Keratinocyte (primary cell): ENCODE results near the gene HHIPL1. TPM values are rescaled to one million over a fixed set of nuclear protein-coding genes. Genes with fewer than 3 reads are reported as not detected.

Source experiments
- DNase-seq: peaks from one replicate; pipeline ENCODE4 v3.0.0-alpha.2; 2011; ENCODE audit warnings: low read depth, missing footprints, low spot score
- FAIRE-seq: peaks from 2 replicates; lab custom pipeline; 2011; peaks lifted over from hg19 to GRCh38; lab: Jason Lieb, UNC
- H2AFZ ChIP-seq: 2 replicates; pipeline ENCODE4 v1.6.0; 2012; ENCODE audit warnings: low read length, control low read depth, inconsistent platforms; ENCODE audit not compliant: control insufficient read depth
- H3K27ac ChIP-seq: 2 replicates; pipeline ENCODE4 v1.5.1; 2011; ENCODE audit warnings: low read length; ENCODE audit not compliant: control insufficient read depth, insufficient read depth
- H3K27me3 ChIP-seq: 3 replicates; pipeline ENCODE4 v1.6.0; 2011; ENCODE audit warnings: low read length; ENCODE audit not compliant: control insufficient read depth, insufficient read depth; ENCODE audit errors: extremely low read depth
- H3K36me3 ChIP-seq, 2 experiments: 2 replicates in 1 of 2; 3 replicates in 1 of 2; pipeline ENCODE4 v1.5.1; 2011; ENCODE audit warnings: low read length in 2 of 2, mild to moderate bottlenecking in 1 of 2; ENCODE audit not compliant: control insufficient read depth in 2 of 2, insufficient read depth in 2 of 2; ENCODE audit errors: extremely low read depth in 1 of 2
- H3K4me1 ChIP-seq: 3 replicates; pipeline ENCODE4 v1.5.1; 2011; ENCODE audit warnings: low read length; ENCODE audit not compliant: control insufficient read depth, insufficient read depth; ENCODE audit errors: extremely low read depth
- H3K4me2 ChIP-seq: 3 replicates; pipeline ENCODE4 v1.6.0; 2011; ENCODE audit warnings: low read depth, low read length; ENCODE audit not compliant: control insufficient read depth, insufficient read depth; ENCODE audit errors: extremely low read depth
- H3K4me3 ChIP-seq, 3 experiments: fragments of 200-600 bp in 1 of 3; sonication (generic) in 1 of 3; 2 replicates in 2 of 3; 3 replicates in 1 of 3; pipeline ENCODE4 v1.5.1; 2011 to 2016; ENCODE audit warnings: low read length in 3 of 3, mild to moderate bottlenecking in 3 of 3, control low read depth in 2 of 3, inconsistent platforms in 1 of 3, low read depth in 1 of 3, mixed read lengths in 1 of 3, mixed run types in 1 of 3, moderate library complexity in 1 of 3; ENCODE audit not compliant: control insufficient read depth in 2 of 3, insufficient read depth in 2 of 3; ENCODE audit errors: extremely low read depth in 1 of 3
- H3K79me2 ChIP-seq: 2 replicates; pipeline ENCODE4 v1.6.0; 2012; ENCODE audit warnings: low read length; ENCODE audit not compliant: control insufficient read depth, insufficient read depth
- H3K9ac ChIP-seq: 3 replicates; pipeline ENCODE4 v1.6.0; 2011; ENCODE audit warnings: low read length; ENCODE audit not compliant: control insufficient read depth, insufficient read depth; ENCODE audit errors: extremely low read depth
- H3K9me1 ChIP-seq: 3 replicates; pipeline ENCODE4 v1.6.0; 2011; ENCODE audit warnings: low read length; ENCODE audit not compliant: control insufficient read depth, insufficient read depth; ENCODE audit errors: extremely low read depth
- H3K9me3 ChIP-seq: 2 replicates; pipeline ENCODE4 v1.5.1; 2012; ENCODE audit warnings: low read depth, low read length; ENCODE audit not compliant: control insufficient read depth
- H4K20me1 ChIP-seq: 3 replicates; pipeline ENCODE4 v1.6.0; 2011; ENCODE audit warnings: low read length; ENCODE audit not compliant: control insufficient read depth, insufficient read depth; ENCODE audit errors: extremely low read depth
- CTCF ChIP-seq, 3 experiments: IDR thresholded peaks in 1 of 3; conservative IDR thresholded peaks in 1 of 3; optimal IDR thresholded peaks in 1 of 3; 2 replicates in 2 of 3; 3 replicates in 1 of 3; pipeline versions ENCODE3 to v1.5.1; 2011; ENCODE audit warnings: low read length in 3 of 3, mild to moderate bottlenecking in 3 of 3, moderate library complexity in 2 of 3, control low read depth in 1 of 3, inconsistent platforms in 1 of 3; ENCODE audit not compliant: insufficient read depth in 2 of 3; ENCODE audit errors: extremely low read depth in 1 of 3
- EZH2 ChIP-seq: IDR thresholded peaks from one replicate; pipeline ENCODE4 v1.6.1; 2012; ENCODE audit warnings: inconsistent platforms, mild to moderate bottlenecking, low read length, moderate library complexity
- dilution Hi-C: fragments of 300-500 bp; cut with MboI; formaldehyde crosslinking; loops from one replicate; pipeline ENCODE4 v1.7.0; 2020; ENCODE audit warnings: low sequenced_read_pairs; ENCODE audit not compliant: extremely low pct_ligation_motif_present
- polyA plus RNA-seq, 5 experiments: library from polyadenylated mRNA; depleted of rRNA in 3 of 5; stranded (reverse) in 3 of 5; stranded (forward) in 1 of 5; unstranded in 1 of 5; fragments of >200 nt; gene quantifications; 1 replicate in 1 of 5; 2 replicates in 3 of 5; 3 replicates in 1 of 5; pipeline versions ENCODE4 v1.2.1 to v1.2.3, GENCODE V29; 2011 to 2012; ENCODE audit warnings: missing spikeins in 2 of 5, low read depth in 1 of 5, low replicate concordance in 1 of 5

Gene HHIPL1
- polyA plus RNA-seq, 1 donor (not counting 4 experiments of a cell fraction or from before 2014, with no cell fraction given), result 0.08 TPM

- dilution Hi-C loops, result no loop called here
- H4K20me1 ChIP-seq, result peaks cover 18% of the 10 kb centered on the region
- peaks cover 37% of the 10 kb centered on the region for H3K4me1 ChIP-seq
- no peaks in the 10 kb centered on the region for H3K36me3 ChIP-seq
- no peaks in the 10 kb centered on the region for H3K27me3 ChIP-seq
- H3K4me2 ChIP-seq, result peak overlapping the region; percentile 82
- peak overlapping the region; percentile 69 for H3K9ac ChIP-seq
- H3K4me3 ChIP-seq, result peak overlapping the region; percentile 54 to 68 (median 62)
- peaks cover 9% of the 10 kb centered on the region for H3K9me1 ChIP-seq
- peaks cover 59% of the 10 kb centered on the region for H3K79me2 ChIP-seq
- TF ChIP-seq EZH2, result no peak
- TF ChIP-seq CTCF (optimal IDR thresholded peaks at IDR 0.05 in 1 of 3, IDR thresholded peaks at IDR 0.05 in 1 of 3, conservative IDR thresholded peaks at IDR 0.05 in 1 of 3; ENCODE audit: extremely low read depth in 1 of 3, insufficient read depth in 2 of 3, low read length in 3 of 3), result no peak
- H3K27ac ChIP-seq, result no peak overlapping the region
- no peaks in the 10 kb centered on the region for H3K9me3 ChIP-seq
- FAIRE-seq, result no peak
- DNase-seq, result no peak
- H2AFZ ChIP-seq, result no peak overlapping the region
Observed at GRCh38 chr14:99602788-99603415, 42.0 kb upstream of the HHIPL1 start.

- peaks cover 51% of the 10 kb centered on the region for H3K79me2 ChIP-seq
Observed at GRCh38 chr14:99603471-99604277, 41.3 kb upstream of the HHIPL1 start, which contains the start of gene CCDC85C. Gene CCDC85C, minus strand, starts transcription at chr14:99604207. Its CDS starts 248 bp downstream, at chr14:99603959.

More at GRCh38 chr14:99603471-99604277, 41.3 kb upstream of the HHIPL1 start, which contains the start of gene CCDC85C:
- peak within 1 kb of the TSS; percentile 91 for H3K4me2 ChIP-seq
- no peak for TF ChIP-seq EZH2
- peak in 1 of 3 experiments; percentile 10 for TF ChIP-seq CTCF (optimal IDR thresholded peaks at IDR 0.05 in 1 of 3, IDR thresholded peaks at IDR 0.05 in 1 of 3, conservative IDR thresholded peaks at IDR 0.05 in 1 of 3; ENCODE audit: extremely low read depth in 1 of 3, insufficient read depth in 2 of 3, low read length in 3 of 3)
- peaks cover 9% of the 10 kb centered on the region for H3K9me1 ChIP-seq
- peak within 1 kb of the TSS; percentile 78 for H3K27ac ChIP-seq
- no peak for FAIRE-seq
- H3K27me3 ChIP-seq, result no peaks in the 10 kb centered on the region
- H3K9me3 ChIP-seq, result no peaks in the 10 kb centered on the region
- dilution Hi-C loops, result no loop called here
- no peaks in the 10 kb centered on the region for H3K36me3 ChIP-seq
- H2AFZ ChIP-seq, result peak within 1 kb of the TSS; percentile 46
- no peak for DNase-seq
- peak within 1 kb of the TSS; percentile 73 to 89 (median 81) for H3K4me3 ChIP-seq
- peaks cover 37% of the 10 kb centered on the region for H3K4me1 ChIP-seq
- peak within 1 kb of the TSS; percentile 86 for H3K9ac ChIP-seq
- H4K20me1 ChIP-seq, result peaks cover 18% of the 10 kb centered on the region
